ENCODE data around the gene ZBTB7C.
"Not testable (repeated sequence)": the region's sequence is repeated elsewhere in the genome, so short reads cannot be mapped to it uniquely, and the experiment has no call there.

ZBTB7C gene

GRCh38 chr18:48293954-48294898 is 115.0 kb downstream of the ZBTB7C start:
- DNase-seq: peak; percentile 50

GRCh38 chr18:48292782-48293424 is 116.3 kb downstream of the ZBTB7C start:
- DNase-seq: no peak

GRCh38 chr18:48292229-48292628 is 117.0 kb downstream of the ZBTB7C start:
- no peak for DNase-seq

- DNase-seq: peak; percentile 31
Measured at GRCh38 chr18:48290162-48290926, 118.8 kb downstream of the ZBTB7C start.

- DNase-seq: no peak
Measured at GRCh38 chr18:48284743-48285142, 124.4 kb downstream of the ZBTB7C start.

GRCh38 chr18:48284011-48284410 is 125.2 kb downstream of the ZBTB7C start:
- not testable (repeated sequence) for DNase-seq

- not testable (repeated sequence) for DNase-seq
Measured at GRCh38 chr18:48281460-48281859, 127.7 kb downstream of the ZBTB7C start.

GRCh38 chr18:48279312-48279711 is 129.9 kb downstream of the ZBTB7C start:
- no peak for DNase-seq

- no peak for DNase-seq
Measured at GRCh38 chr18:48278081-48278480, 131.1 kb downstream of the ZBTB7C start.

- DNase-seq: no peak
Measured at GRCh38 chr18:48274301-48274700, 134.9 kb downstream of the ZBTB7C start.

- no peak for DNase-seq
Measured at GRCh38 chr18:48270929-48271328, 138.3 kb downstream of the ZBTB7C start.

GRCh38 chr18:48265328-48265727 is 143.9 kb downstream of the ZBTB7C start:
- no peak for DNase-seq

- DNase-seq: no peak
Measured at GRCh38 chr18:48263914-48264902, 145.0 kb downstream of the ZBTB7C start.

GRCh38 chr18:48263192-48263853 is 145.9 kb downstream of the ZBTB7C start:
- DNase-seq: no peak

GRCh38 chr18:48260237-48260636 is 148.9 kb downstream of the ZBTB7C start:
- no peak for DNase-seq

GRCh38 chr18:48256848-48257247 is 152.3 kb downstream of the ZBTB7C start:
- no peak for DNase-seq

- DNase-seq: no peak
Measured at GRCh38 chr18:48254077-48254602, 155.0 kb downstream of the ZBTB7C start.

- no peak for DNase-seq
Measured at GRCh38 chr18:48252525-48252924, 156.7 kb downstream of the ZBTB7C start.

- no peak for DNase-seq
Measured at GRCh38 chr18:48250918-48251317, 158.3 kb downstream of the ZBTB7C start.

- no peak for DNase-seq
Measured at GRCh38 chr18:48250362-48250907, 158.7 kb downstream of the ZBTB7C start.

- no peak for DNase-seq
Measured at GRCh38 chr18:48249854-48250253, 159.3 kb downstream of the ZBTB7C start.
